Neuronal stem cell (in vitro differentiated cells): ENCODE measurements around the gene ZFY. TPM values are rescaled to one million over a fixed set of nuclear protein-coding genes. Genes with fewer than 3 reads are reported as not detected.

Experiments used
- small RNA-seq: library from polyadenylated mRNA; stranded (forward); fragments of <200 nt; extraction: miRNeasy Mini kit (QIAGEN cat#:217004); gene quantifications from one replicate; pipeline ENCODE3, GENCODE V24; 2013; ENCODE audit not compliant: insufficient read depth

ZFY gene

Small RNA genes lying within 50 kb of the gene (small RNA-seq; reads per million reads assigned to genes)
- gene EEF1A1P41 = not detected
